Heart left ventricle (tissue), 13 donors: ENCODE measurements around the gene COL5A3.

Experiments
- CTCF ChIP-seq, 12 donors: fragments of 200-600 bp; sonication (generic) in 4 of 12; IDR thresholded peaks; one replicate each; pipeline versions ENCODE4 v1.5.0 to v1.8.0; 2018 to 2022; ENCODE audit warnings: antibody characterized with exemption in 12 of 12, mild to moderate bottlenecking in 5 of 12
- POLR2A ChIP-seq, 2 donors: fragments of 450-650 bp; IDR thresholded peaks; one replicate each; pipeline ENCODE4 v1.6.1; 2017; ENCODE audit warnings: antibody characterized with exemption in 2 of 2, mild to moderate bottlenecking in 2 of 2, moderate library complexity in 2 of 2
- donor health status: ischemic (EF 13 %, LVEDD 7.1; RV severe dilation, severe dysfunction).
- donor health status: DM: no; HTN: yes; CAD: no.
- donor health status: DM: no; HTN: no; CAD: no.
- donor health status: ischemic (EF 25% LVEDD 6.9; RV normal size, moderate dysfunction).
- donor health status: ischemic (EF 25% LVEDD 5.7; RV mildly dilated, moderate dysfunction).
- donor health status: ischemic (EF 35%, LVEDD 5.7; RV mildly dilated, moderate dysfunction).
- donor health status: nonischemic (EF 11% LVEDD 7.7; RV severe dilation, severe dysfunction).
- donor health status: DM: yes; HTN: yes; CAD: no.
- donor health status: PGD.
- donor health status: ischemic (EF 29% LVEDD 5.4; RV normal size, mild dysfunction).
- donor health status: nonischemic (EF 23%, LVEDD 6.1; RV moderate dilation, normal function).

GRCh38 chr19:10037809-10038208 lies 27.5 kb upstream of the COL5A3 start:
- no peak for TF ChIP-seq CTCF (IDR thresholded peaks at IDR 0.05)
- TF ChIP-seq POLR2A (IDR thresholded peaks at IDR 0.05): no peak
